ENCODE measurements around the gene ZNF558. TPM values are rescaled to one million over a fixed set of nuclear protein-coding genes. Genes with fewer than 3 reads are reported as not detected.

Gene ZNF558
- total RNA-seq = 10 to 100 TPM; 13.2 to 22.4 TPM

DNA sequence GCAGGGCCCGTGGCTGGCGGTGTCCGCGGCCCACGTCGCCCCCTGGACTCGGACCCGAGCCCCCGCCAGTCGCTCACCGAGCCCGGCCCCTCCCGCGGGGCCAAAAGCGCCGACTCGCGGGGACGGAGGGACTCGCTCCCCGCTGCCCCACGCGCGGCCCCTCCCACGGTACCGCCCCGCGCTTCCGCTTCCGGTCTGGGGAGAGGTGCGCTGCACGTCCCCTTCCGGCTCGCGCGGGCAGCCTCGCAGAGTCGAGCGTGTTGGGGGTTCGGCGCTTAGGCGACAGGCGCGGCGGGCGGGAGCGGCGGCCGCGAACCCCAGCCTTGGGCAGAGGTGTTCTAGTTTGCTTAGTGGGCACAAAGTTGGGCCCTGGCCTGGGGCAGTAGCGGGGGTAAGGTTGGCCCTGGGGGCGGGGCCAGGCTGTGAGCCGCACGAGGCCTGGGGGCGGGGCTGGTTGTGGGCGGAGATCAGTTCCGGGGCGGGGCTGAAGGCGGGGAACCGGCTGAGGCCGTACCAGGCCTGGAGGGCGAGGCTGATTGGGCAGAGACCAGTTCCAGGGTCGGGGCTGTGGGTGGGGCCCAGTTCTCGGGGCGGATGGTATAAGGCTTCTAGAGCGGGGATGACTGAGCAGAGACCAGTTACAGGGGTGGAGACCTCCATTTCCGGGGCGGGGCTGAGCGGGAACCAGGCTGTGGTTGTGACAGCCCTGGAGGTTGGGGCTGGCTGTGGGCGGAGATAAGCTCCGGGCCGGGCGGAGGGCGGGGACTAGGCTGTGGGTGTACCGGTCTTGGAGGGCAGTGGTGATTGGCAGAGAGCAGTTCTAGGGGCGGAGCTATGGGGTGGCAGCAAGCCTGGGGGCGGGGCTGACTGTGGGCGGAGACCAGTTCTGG, at the start of gene ZNF558, which contains the start of gene MBD3L1:
ZNF558 (minus strand) TSS at position 173 of the 890 bp plus-strand sequence. CDS start 9,645 bp downstream, outside the sequence.
MBD3L1 (plus strand) TSS at position 246 of the 890 bp plus-strand sequence. CDS start 10,302 bp downstream, outside the sequence.
- peak; percentile 92 for ATAC-seq
- peak within 1 kb of the TSS; percentile 56 to 65 for H3K4me3 ChIP-seq
- peak within 1 kb of the TSS; percentile 74 to 97 (median 92) for H3K27ac ChIP-seq
- TF ChIP-seq POLR2A (IDR thresholded peaks at IDR 0.05) = peak; percentile 71 to 88 (median 81)
- TF ChIP-seq, protein P1, sequence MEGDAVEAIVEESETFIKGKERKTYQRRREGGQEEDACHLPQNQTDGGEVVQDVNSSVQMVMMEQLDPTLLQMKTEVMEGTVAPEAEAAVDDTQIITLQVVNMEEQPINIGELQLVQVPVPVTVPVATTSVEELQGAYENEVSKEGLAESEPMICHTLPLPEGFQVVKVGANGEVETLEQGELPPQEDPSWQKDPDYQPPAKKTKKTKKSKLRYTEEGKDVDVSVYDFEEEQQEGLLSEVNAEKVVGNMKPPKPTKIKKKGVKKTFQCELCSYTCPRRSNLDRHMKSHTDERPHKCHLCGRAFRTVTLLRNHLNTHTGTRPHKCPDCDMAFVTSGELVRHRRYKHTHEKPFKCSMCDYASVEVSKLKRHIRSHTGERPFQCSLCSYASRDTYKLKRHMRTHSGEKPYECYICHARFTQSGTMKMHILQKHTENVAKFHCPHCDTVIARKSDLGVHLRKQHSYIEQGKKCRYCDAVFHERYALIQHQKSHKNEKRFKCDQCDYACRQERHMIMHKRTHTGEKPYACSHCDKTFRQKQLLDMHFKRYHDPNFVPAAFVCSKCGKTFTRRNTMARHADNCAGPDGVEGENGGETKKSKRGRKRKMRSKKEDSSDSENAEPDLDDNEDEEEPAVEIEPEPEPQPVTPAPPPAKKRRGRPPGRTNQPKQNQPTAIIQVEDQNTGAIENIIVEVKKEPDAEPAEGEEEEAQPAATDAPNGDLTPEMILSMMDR (IDR thresholded peaks at IDR 0.05) = peak in 4 of 7 experiments; percentile 7 to 34 (median 20)
- H3K9me3 ChIP-seq = no peaks in the 10 kb centered on the region
- H3K4me1 ChIP-seq = peaks cover 6% of the 10 kb centered on the region
- 1 to 2% methylated on average over 23 to 66 of the region's 78 CpGs for WGBS, 2 donors
- intact Hi-C loops (cut with DNase I) = no loop called here
- no peaks in the 10 kb centered on the region for H3K27me3 ChIP-seq
- no peaks in the 10 kb centered on the region for H3K36me3 ChIP-seq (replicated peaks in 1 of 2; ENCODE audit: insufficient read depth in 1 of 2, low read depth in 2 of 2)
- peak; percentile 97 to 99 (median 98) for DNase-seq

DNA sequence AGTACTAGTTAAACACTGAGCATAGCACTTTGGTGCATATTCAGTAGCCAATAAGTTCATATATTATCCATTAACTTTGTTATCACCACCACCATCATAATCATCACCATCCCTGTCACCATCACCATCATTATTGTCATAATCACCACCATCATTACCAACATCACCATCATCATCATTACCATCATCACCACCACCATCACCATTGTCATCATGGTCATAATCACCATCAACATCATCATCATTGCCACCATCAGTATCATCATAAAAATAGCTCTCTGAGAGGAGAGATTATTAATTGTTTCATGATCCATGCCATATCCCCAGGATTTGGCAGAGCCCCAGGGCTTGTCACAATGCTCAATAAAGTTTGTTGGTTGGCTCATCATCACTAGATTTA, 49.4 kb upstream of the ZNF558 start:
- Histone ChIP-seq H3K4me3 (no peak overlapping the region), H3K27ac (no peak overlapping the region), H3K9me3 (no peaks in the 10 kb centered on the region), H3K36me3 (replicated peaks in 1 of 2; ENCODE audit: insufficient read depth in 1 of 2, low read depth in 2 of 2) (no peaks in the 10 kb centered on the region), H3K4me1 (no peaks in the 10 kb centered on the region), H3K27me3 (no peaks in the 10 kb centered on the region)
- no peak for DNase-seq
- intact Hi-C loops (cut with DNase I) = no loop called here
- TF ChIP-seq POLR2A (IDR thresholded peaks at IDR 0.05) = no peak
- TF ChIP-seq, protein P1 (IDR thresholded peaks at IDR 0.05) = no peak
- ATAC-seq = no peak

DNA sequence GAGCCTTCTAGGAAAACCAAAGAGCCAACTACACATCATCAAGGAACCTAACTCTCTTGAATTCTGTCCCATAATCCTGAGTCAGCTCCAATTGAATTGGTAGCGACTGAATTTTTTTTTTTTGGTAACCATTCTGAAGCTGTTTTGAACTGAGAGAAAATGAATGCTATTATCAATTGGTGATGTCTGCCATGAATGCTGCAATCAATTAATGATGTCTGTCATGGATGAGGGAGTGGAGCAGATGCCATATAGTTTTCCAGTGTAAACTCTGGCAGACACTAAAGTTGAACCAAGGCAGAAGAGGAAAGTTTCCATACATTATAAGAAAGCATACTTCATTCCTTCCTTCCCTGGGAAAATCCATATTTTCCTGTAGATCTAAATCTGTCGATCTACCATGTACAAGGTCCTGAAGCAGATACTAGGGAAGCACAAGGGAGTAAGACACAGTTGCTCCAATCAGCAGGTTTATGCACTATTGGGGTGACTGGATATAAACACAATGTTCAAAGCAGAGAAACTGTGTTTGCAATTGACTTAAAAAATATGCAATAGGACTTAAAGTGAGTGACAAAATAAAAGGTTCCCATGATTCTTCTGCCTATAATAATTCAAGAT, 48.9 kb upstream of the ZNF558 start:
- TF ChIP-seq POLR2A (IDR thresholded peaks at IDR 0.05) = no peak
- TF ChIP-seq, protein P1 (IDR thresholded peaks at IDR 0.05) = no peak
- Histone ChIP-seq H3K36me3 (replicated peaks in 1 of 2; ENCODE audit: insufficient read depth in 1 of 2, low read depth in 2 of 2) (no peaks in the 10 kb centered on the region), H3K4me3 (no peak overlapping the region), H3K4me1 (no peaks in the 10 kb centered on the region), H3K27ac (no peak overlapping the region), H3K9me3 (no peaks in the 10 kb centered on the region), H3K27me3 (no peaks in the 10 kb centered on the region)
- 59 to 61% methylated on average over 2 of the region's 2 CpGs for WGBS, 2 donors
- no peak for DNase-seq
- ATAC-seq = no peak
- intact Hi-C loops (cut with DNase I) = no loop called here

DNA sequence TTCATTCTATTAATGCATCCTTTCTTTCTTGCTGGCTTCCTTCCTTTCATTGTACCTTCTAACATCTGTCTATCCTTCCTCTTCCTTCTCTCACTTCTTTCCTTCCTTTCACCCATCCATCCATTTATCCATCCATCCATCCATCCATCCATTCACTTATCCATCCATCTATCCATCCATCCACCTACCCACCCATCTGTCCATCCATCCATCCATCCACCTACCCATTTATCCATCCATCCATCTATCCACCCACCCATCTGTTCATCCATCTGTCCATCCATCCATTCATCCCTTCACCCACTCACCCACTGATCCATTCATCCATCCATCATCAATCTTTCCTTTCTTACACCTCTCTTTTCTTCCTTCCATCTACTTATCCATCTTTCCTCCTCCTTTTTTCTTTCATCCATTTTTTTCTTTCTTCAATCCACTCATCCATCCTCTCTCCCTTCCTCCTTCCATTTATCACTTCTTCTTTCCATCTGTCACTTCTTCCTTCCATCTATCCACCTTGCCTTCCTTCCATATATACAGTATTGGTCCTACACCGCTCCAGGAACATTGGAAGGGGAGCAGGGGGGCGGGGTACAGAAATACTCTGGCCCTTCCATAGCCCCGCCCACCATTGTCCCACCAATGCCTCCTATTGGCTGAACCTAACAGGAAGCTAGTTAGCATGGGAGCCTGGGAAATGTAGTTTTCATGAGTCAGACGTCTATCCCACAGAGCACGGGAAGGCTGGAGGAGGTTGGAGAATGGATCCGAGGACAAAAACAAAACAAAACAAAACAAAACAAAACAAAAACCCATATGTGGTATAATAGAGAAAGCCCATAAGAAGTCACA, 46.0 kb upstream of the ZNF558 start:
- Histone ChIP-seq H3K4me3 (no peak overlapping the region), H3K36me3 (replicated peaks in 1 of 2; ENCODE audit: insufficient read depth in 1 of 2, low read depth in 2 of 2) (no peaks in the 10 kb centered on the region), H3K9me3 (no peaks in the 10 kb centered on the region), H3K4me1 (no peaks in the 10 kb centered on the region), H3K27ac (no peak overlapping the region), H3K27me3 (no peaks in the 10 kb centered on the region)
- no peak for ATAC-seq
- TF ChIP-seq, protein P1 (IDR thresholded peaks at IDR 0.05) = no peak
- TF ChIP-seq POLR2A (IDR thresholded peaks at IDR 0.05) = no peak
- DNase-seq = no peak
- intact Hi-C loops (cut with DNase I) = no loop called here
- WGBS, 2 donors = 14 to 20% methylated on average over 6 of the region's 6 CpGs
